Measurements from ENCODE around the gene ZNF41.

- TF ChIP-seq YY1 (IDR thresholded peaks at IDR 0.05) (no peak), CTCF (IDR thresholded peaks at IDR 0.05; ENCODE audit: low read depth, low read length, missing input control) (no peak), REST (IDR thresholded peaks at IDR 0.05) (no peak), ZBTB33 (IDR thresholded peaks at IDR 0.05) (no peak), HNF4G (IDR thresholded peaks at IDR 0.05) (no peak), EGR1 (IDR thresholded peaks at IDR 0.05; ENCODE audit: low read depth in 2 of 2) (no peak), SP1 (IDR thresholded peaks at IDR 0.05) (no peak), HNF4A (conservative IDR thresholded peaks at IDR 0.05) (no peak), ATF3 (IDR thresholded peaks at IDR 0.05) (no peak), RAD21 (IDR thresholded peaks at IDR 0.05) (no peak)
- TF ChIP-seq, protein P1, sequence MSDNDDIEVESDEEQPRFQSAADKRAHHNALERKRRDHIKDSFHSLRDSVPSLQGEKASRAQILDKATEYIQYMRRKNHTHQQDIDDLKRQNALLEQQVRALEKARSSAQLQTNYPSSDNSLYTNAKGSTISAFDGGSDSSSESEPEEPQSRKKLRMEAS (IDR thresholded peaks at IDR 0.05), result no peak
Observed at GRCh38 chrX:47446431-47446830, 36.6 kb downstream of the ZNF41 start.
